ENCODE data around the gene TLR8.
"Not testable (repeated sequence)": the region's sequence is repeated elsewhere in the genome, so short reads cannot be mapped to it uniquely, and the experiment has no call there.

Gene TLR8

GRCh38 chrX:12947545-12948235 is 41.3 kb downstream of the TLR8 start:
- no peak for DNase-seq

GRCh38 chrX:12948495-12948894 is 42.1 kb downstream of the TLR8 start:
- no peak for DNase-seq

GRCh38 chrX:12949205-12949926 is 42.9 kb downstream of the TLR8 start:
- DNase-seq: no peak

GRCh38 chrX:12949927-12950656 is 43.7 kb downstream of the TLR8 start:
- DNase-seq: peak; percentile 89

GRCh38 chrX:12950851-12951594 is 44.6 kb downstream of the TLR8 start:
- DNase-seq: peak; percentile 83

GRCh38 chrX:12951595-12951975 is 45.2 kb downstream of the TLR8 start:
- DNase-seq: no peak

GRCh38 chrX:12953420-12953819 is 47.0 kb downstream of the TLR8 start:
- no peak for DNase-seq

GRCh38 chrX:12954376-12954775 is 48.0 kb downstream of the TLR8 start:
- DNase-seq: no peak

- DNase-seq: no peak
Measured at GRCh38 chrX:12954981-12955380, 48.6 kb downstream of the TLR8 start.

GRCh38 chrX:12955882-12956703 is 49.7 kb downstream of the TLR8 start:
- DNase-seq: peak; percentile 77

GRCh38 chrX:12956704-12957534 is 50.5 kb downstream of the TLR8 start:
- peak; percentile 55 for DNase-seq

- DNase-seq: no peak
Measured at GRCh38 chrX:12958059-12958458, 51.6 kb downstream of the TLR8 start.

GRCh38 chrX:12958461-12958860 is 52.0 kb downstream of the TLR8 start:
- no peak for DNase-seq

- DNase-seq: no peak
Measured at GRCh38 chrX:12961196-12961718, 54.8 kb downstream of the TLR8 start.

GRCh38 chrX:12962041-12962504 is 55.7 kb downstream of the TLR8 start:
- no peak for DNase-seq

- DNase-seq: not testable (repeated sequence)
Measured at GRCh38 chrX:12963210-12963850, 56.9 kb downstream of the TLR8 start.

GRCh38 chrX:12965131-12965940 is 58.9 kb downstream of the TLR8 start:
- DNase-seq: no peak

- DNase-seq: no peak
Measured at GRCh38 chrX:12966151-12966550, 59.7 kb downstream of the TLR8 start.

GRCh38 chrX:12967711-12968465 is 61.5 kb downstream of the TLR8 start:
- DNase-seq: peak; percentile 52

All from activated CD4-positive, alpha-beta T cell treated with anti-CD3 and anti-CD28 coated beads for 48 hours (primary cell).